PC-3 (cell line): ENCODE results near the gene SERINC2.
"Not testable (repeated sequence)": the region's sequence is repeated elsewhere in the genome, so short reads cannot be mapped to it uniquely, and the experiment has no call there.

Source experiments
- EZH2phosphoT487 ChIP-seq: fragments of 300-600 bp; sonication (generic); IDR thresholded peaks from 2 replicates; pipeline ENCODE4 v1.6.1; 2018; ENCODE audit warnings: mild to moderate bottlenecking, antibody characterized with exemption, low read length, borderline replicate concordance
- TF ChIP-seq, protein P1 (sequence below): fragments of 300-600 bp; sonication (generic); conservative IDR thresholded peaks from 2 replicates; pipeline ENCODE4 v1.5.1; 2017; ENCODE audit warnings: antibody characterized with exemption, low read depth, mild to moderate bottlenecking, low read length

- TF ChIP-seq, protein P1, sequence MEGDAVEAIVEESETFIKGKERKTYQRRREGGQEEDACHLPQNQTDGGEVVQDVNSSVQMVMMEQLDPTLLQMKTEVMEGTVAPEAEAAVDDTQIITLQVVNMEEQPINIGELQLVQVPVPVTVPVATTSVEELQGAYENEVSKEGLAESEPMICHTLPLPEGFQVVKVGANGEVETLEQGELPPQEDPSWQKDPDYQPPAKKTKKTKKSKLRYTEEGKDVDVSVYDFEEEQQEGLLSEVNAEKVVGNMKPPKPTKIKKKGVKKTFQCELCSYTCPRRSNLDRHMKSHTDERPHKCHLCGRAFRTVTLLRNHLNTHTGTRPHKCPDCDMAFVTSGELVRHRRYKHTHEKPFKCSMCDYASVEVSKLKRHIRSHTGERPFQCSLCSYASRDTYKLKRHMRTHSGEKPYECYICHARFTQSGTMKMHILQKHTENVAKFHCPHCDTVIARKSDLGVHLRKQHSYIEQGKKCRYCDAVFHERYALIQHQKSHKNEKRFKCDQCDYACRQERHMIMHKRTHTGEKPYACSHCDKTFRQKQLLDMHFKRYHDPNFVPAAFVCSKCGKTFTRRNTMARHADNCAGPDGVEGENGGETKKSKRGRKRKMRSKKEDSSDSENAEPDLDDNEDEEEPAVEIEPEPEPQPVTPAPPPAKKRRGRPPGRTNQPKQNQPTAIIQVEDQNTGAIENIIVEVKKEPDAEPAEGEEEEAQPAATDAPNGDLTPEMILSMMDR, result not testable (repeated sequence)
- not testable (repeated sequence) for TF ChIP-seq EZH2phosphoT487
These were observed 59.7 kb downstream of the SERINC2 start for GRCh38 chr1:31472673-31473072.
